NCI-H748 (cell line): ENCODE measurements around the gene UBE2D3.
A peak's percentile ranks its signal among the peaks of the same experiment; 100 is the strongest.

Source experiments
- DNase-seq: peaks from one replicate; lab custom pipeline; 2025; ENCODE audit not compliant: unreplicated experiment; lab: John Stamatoyannopoulos, UW

Gene UBE2D3

DNA sequence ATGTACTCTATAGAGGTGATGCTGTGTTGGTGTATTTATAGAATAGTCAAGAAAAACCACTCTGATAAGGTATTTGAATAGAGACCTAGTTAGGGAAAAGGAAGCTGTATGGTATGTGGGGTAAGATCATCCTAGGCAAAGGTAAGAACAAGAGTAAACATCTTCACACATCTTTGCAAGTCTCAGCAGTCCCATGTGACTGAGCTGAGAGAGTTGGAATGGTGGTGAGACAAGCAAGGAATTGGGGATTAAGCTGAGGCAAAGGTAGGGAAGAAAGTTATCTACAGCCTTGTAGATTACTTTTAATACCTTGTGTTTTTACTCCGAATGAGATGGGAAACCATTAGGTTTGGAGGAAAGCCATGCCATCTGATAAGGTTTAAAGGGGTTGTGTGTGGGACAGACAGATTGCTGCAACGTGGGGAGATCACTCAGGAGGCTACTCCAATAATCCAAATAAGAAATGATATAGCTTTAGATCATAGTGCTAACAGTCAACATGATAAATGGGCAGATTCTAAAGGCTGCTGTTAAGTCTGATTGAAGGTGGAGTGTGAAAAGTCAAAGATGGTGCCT is 34.9 kb downstream of the UBE2D3 start:
- DNase-seq = no peak

DNA sequence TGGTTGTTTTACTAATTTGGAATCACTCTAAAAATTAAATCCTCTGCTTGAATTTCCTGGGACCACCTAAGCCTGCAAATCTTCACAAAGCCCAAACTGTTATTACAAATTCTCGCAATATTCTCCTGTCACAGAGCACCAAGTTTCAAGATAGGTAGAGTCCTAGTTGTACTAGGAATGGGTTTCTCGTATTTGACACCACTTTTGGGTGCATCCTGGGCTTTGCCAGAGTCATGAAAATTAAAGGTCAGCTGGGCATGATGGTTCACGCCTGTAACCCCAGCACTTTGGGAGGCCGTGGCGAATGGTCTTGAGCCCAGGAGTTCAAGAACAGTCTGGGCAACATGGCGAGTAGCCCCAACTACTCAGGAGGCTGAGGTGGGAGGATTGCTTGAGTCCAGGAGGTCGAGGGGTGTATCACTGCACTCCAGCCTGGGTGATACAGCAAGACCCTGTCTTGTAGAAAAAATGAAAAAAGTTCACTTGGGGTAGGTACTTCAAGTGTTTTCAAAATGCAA is 36.0 kb downstream of the UBE2D3 start:
- DNase-seq = no peak

DNA sequence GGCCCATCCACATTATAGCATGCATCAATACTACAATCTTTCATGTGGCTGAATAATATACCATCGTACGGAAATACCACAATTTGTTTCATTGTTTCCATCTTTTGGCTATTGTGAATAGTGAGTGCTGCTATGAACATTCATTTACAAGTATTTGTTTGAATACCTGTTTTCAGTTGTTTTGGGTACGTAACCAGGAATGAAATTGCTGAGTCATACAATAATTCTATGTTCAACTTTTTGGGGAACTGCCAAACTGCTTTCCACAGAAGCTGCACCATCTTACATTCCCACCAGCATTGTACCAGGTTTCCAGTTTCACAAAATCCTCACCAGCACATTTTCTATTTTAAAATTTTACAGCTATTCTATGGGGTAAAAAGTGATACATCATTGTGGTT is 38.0 kb downstream of the UBE2D3 start:
- DNase-seq = no peak

DNA sequence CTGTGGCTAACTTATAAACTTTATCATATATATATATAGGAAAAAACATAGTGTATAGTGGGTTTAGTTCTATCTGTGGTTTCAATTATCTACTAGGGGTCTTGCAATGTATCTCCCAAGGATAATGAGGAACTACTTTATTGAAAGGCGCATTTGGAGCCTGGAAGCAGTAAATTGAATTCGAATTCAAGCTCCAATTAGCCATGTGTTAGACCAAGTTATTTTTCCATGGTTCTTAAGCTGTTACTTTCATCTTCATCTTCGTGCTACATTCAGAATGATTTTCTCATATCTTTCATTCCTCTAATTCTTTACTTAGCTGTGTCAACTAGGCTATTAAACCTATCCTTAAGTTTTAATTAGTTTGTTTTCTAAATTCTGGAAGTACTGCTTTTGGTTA is 39.4 kb downstream of the UBE2D3 start:
- no peak for DNase-seq

DNA sequence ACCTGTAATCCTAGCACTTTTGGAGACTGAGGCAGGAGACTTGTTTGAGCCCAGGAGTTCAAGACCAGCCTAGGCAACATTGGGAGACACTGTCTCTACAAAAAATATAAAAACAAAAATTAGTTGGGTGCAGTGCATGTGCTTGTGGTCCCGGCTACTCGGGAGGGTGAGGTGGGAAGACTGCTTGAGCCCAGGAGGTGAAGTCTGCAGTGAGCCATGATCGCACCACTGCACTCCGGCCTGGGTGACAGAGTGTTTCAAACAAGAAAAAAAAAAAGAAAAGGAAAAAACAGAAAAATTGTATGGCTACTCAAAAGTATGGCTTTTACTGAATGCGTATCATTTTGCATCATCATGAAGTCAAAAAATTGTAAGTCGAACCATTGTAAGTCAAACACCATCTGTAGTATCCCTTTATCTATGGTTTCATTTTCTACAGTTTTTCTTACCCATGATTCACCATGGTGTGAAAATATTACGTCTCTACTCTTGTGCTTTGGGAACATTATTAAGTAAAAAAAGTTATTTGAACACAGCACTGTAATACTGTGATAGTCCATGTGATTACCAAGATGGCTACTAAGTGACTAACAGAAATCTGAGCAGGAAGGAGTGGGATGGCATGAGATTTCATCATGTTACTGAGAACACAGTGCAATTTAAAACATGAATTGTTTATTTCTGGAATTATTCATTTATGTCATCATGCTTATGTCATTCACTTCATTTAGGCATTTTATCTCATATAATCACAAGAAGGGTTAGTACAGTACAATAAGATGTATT is 40.1 kb downstream of the UBE2D3 start:
- DNase-seq = no peak

GRCh38 chr4:102786279-102786678 is 41.1 kb downstream of the UBE2D3 start:
- DNase-seq = no peak

DNA sequence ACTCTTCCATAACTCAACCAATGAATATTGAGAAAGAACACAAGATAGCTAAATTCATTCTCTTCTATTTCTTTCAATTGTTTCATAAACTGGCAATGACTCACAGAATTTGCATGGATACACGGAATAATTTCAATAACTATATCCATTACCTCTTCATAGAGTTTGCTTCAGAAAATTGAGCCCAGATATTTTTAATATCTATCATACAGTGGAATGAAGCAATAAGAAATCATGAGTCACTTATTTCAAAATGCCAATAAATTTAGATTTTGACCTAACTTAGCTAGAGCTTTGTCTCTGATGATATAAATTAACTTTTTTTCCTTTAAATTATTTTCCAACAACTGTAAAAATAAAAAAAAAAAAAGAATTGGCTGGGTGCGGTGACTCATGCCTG is 44.3 kb downstream of the UBE2D3 start:
- DNase-seq = no peak

GRCh38 chr4:102781570-102781969 is 45.8 kb downstream of the UBE2D3 start:
- DNase-seq = no peak

DNA sequence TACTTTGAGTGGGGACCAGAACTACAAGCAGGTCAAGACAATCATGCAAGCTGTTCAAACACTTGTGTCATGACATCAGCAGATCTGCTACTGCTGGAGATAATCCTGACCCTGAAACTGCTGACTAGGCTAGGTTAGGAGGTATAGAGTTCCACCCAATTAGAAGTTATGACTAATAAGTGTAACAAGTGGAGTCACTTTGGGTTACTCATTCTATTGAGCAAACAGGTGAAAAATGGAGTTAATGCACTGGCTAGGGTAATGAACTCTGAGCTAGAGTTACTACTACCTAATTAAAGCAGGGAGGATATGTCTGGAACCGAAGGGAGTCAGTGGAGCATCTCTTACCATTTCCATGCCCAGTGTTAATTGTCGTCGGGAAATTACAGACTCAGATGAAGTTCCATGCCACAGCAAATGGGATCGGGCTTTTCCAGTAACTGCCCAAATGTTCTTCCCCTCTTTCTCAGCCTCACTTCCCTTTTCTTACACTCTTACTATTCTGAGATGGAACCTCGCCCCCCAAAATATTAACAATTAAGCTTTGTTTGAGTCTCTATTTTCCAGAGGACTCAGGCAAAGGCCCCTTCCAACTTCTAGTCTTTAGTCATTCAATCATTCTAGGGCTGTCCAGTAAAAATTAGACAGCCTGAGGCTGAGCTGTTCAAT is 46.7 kb downstream of the UBE2D3 start:
- peak; percentile 7 for DNase-seq

- no peak for DNase-seq
These were observed 48.1 kb downstream of the UBE2D3 start for GRCh38 chr4:102779204-102779603.

- DNase-seq = peak; percentile 27
These were observed 48.6 kb downstream of the UBE2D3 start for GRCh38 chr4:102778720-102779119.

GRCh38 chr4:102775805-102776204 is 51.5 kb downstream of the UBE2D3 start:
- DNase-seq = no peak

- DNase-seq = no peak
These were observed 53.1 kb downstream of the UBE2D3 start for GRCh38 chr4:102774254-102774653.

DNA sequence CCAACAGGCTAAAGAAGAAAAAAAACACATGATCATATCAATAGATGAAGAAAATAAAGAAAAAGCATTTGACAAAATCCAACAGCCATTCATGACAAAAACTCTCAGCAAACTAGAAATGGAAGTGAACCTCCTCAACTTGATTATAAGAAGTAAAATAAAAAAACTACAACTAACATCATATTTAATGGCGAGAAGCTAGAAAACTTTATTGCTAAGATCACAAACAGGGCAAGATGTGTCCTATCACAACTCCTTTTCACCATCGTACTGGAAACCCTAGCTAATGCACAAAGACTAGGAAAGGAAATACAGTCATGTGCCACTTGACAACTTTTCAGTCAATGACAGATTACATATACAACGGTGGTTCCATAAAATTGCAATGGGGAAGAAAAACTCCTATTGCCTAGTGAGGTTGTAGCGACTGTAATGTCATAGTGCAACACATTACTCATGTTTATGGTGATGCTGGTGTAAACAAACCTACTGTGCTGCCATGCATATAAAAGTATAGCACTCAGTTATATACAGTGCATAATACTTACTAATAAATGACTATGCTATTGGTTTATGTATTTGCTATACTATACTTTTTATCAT is 54.5 kb downstream of the UBE2D3 start:
- DNase-seq = no peak

DNA sequence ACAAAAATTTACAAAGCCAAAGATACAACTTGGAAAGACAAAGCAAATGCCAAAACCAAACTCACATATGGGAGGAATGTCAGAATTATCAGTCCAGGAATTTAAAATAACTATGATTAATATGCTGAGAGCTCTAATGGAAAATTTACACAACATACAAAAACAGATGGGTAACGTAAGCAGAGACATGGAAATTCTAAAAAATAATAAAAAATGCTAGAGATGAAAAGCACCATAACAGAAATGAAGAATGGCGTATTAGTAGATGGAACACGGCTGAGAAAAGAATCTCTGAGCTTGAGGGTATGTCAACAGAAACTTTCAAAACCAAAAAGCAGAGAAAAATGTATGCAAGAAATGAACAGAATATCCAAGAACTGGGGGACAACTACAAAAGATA is 62.5 kb downstream of the UBE2D3 start:
- no peak for DNase-seq

DNA sequence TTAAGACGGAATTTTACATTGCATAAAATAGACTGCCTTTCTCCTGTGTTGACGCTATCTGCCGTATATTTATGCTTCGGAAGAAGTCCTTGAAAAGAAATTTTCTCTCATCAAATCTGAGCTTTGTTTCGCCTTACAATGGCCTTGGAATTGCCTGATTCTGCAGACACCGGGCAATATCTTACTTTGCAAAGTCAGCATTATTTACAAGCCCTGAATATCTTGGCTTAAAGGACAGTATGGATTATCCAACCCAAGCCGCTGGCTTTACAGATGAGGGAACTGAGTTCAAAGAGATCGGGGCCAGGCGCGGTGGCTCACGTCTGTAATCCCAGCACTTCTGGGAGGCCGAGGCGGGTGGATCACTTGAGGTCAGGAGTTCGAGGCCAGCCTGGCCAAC is 65.4 kb downstream of the UBE2D3 start:
- no peak for DNase-seq

DNA sequence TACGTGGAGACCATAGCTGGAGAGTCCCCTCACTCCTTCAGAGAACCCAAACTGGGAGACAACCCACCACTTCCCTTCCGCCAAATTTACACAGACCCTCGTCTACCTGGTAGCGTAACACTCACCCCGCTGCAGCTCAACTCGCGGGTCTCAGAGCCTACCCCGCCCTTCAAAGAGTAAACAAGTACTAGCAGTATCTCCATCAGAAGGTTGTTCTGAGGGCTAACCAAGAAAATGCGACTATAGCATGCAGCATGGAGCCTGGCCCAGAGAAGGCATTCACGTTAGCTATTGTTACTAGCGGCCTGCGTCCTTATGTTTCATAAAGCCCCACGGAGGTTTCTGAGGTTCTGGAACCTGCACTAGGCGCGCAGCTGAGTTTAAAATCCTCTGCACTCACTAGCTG is 66.1 kb downstream of the UBE2D3 start:
- DNase-seq = peak; percentile 58

DNA sequence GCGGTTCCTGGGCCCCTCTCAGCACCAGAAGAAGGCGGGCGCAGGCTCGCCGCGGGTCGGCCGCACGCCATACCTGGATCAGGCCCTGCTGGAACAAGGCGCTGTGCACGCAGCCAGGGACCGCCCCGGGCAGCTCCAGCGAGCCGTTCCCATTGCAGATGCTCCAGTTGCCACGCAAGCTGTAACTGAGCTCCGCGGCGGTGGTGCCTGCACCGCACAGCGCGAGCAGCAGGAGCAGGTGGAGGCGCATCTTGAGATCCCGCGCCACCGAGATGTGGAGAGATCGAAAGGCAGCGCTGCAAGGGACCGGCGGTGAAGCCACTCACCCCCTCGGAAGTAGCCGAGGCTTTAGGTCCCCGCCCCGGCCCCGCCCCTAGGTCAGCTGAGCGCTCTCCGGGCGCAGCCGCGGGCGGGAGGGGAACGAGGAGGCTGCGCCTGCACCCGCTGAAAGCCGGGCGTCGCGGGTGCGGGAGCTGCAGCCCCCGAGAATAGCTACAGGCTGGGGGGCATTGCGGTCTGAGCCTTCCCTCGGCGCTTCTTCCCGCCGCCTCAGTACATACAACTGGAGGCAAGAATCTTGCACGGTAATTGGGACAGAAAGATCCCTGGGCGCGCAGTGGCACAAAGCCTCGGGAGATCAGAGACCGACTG is 66.6 kb downstream of the UBE2D3 start, which contains the start of gene MANBA:
Gene MANBA, minus strand, starts transcription at position 324 of the 651 bp plus-strand sequence. Its CDS starts 74 bp downstream, at position 250.
- DNase-seq = peak; percentile 81

GRCh38 chr4:102759831-102760644 is 67.3 kb downstream of the UBE2D3 start:
- peak; percentile 41 for DNase-seq
